Measurements from ENCODE around the gene PLEKHG4B.
"Not testable (repeated sequence)": the region's sequence is repeated elsewhere in the genome, so short reads cannot be mapped to it uniquely, and the experiment has no call there.

PLEKHG4B gene

GRCh38 chr5:91556-92263 lies at the start of gene PLEKHG4B:
PLEKHG4B (plus strand) TSS chr5:92168; CDS start chr5:92232, 64 bp downstream.
- peak within 1 kb of the TSS; percentile 43 for H3K4me3 ChIP-seq (ENCODE audit: low read depth, low read length)
- TF ChIP-seq, protein P1, sequence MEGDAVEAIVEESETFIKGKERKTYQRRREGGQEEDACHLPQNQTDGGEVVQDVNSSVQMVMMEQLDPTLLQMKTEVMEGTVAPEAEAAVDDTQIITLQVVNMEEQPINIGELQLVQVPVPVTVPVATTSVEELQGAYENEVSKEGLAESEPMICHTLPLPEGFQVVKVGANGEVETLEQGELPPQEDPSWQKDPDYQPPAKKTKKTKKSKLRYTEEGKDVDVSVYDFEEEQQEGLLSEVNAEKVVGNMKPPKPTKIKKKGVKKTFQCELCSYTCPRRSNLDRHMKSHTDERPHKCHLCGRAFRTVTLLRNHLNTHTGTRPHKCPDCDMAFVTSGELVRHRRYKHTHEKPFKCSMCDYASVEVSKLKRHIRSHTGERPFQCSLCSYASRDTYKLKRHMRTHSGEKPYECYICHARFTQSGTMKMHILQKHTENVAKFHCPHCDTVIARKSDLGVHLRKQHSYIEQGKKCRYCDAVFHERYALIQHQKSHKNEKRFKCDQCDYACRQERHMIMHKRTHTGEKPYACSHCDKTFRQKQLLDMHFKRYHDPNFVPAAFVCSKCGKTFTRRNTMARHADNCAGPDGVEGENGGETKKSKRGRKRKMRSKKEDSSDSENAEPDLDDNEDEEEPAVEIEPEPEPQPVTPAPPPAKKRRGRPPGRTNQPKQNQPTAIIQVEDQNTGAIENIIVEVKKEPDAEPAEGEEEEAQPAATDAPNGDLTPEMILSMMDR (IDR thresholded peaks at IDR 0.05; ENCODE audit: low read depth, low read length, missing control alignments), result no peak
- no peak for DNase-seq (ENCODE audit: low read depth)
- in situ Hi-C loops (cut with HindIII; ENCODE audit: low sequenced_read_pairs), result no loop called here

GRCh38 chr5:42250-42649 lies 49.7 kb upstream of the PLEKHG4B start:
- no peak overlapping the region for H3K4me3 ChIP-seq (ENCODE audit: low read depth, low read length)
- in situ Hi-C loops (cut with HindIII; ENCODE audit: low sequenced_read_pairs), result no loop called here
- no peak for DNase-seq (ENCODE audit: low read depth)
- TF ChIP-seq, protein P1 (IDR thresholded peaks at IDR 0.05; ENCODE audit: low read depth, low read length, missing control alignments), result peak; percentile 73

DNA sequence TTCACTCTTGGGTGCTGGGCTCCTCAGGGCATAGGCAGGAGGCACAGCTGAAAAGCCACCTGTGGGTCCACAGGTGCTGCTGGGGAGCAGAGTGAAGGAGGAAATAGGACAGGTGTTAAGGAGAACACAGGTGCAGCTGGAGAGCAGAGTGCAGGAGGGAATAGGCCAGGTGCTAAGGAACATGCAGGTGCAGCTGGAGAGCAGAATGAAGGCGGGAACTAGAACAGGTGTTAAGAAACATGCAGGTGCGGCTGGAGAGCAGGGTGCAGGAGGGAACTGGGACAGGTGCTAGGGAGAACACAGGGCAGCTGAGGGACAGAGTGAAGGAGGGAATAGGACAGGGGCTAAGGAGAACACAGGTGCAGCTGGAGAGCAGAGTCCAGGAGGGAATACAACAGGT lies 43.8 kb upstream of the PLEKHG4B start:
- no peak overlapping the region for H3K4me3 ChIP-seq (ENCODE audit: low read depth, low read length)
- in situ Hi-C loops (cut with HindIII; ENCODE audit: low sequenced_read_pairs), result no loop called here
- no peak for DNase-seq (ENCODE audit: low read depth)
- TF ChIP-seq, protein P1 (IDR thresholded peaks at IDR 0.05; ENCODE audit: low read depth, low read length, missing control alignments), result no peak

GRCh38 chr5:49530-49929 lies 42.4 kb upstream of the PLEKHG4B start:
- DNase-seq (ENCODE audit: low read depth); in situ Hi-C loops (cut with HindIII; ENCODE audit: low sequenced_read_pairs); H3K4me3 ChIP-seq (ENCODE audit: low read depth, low read length): not testable (repeated sequence)

DNA sequence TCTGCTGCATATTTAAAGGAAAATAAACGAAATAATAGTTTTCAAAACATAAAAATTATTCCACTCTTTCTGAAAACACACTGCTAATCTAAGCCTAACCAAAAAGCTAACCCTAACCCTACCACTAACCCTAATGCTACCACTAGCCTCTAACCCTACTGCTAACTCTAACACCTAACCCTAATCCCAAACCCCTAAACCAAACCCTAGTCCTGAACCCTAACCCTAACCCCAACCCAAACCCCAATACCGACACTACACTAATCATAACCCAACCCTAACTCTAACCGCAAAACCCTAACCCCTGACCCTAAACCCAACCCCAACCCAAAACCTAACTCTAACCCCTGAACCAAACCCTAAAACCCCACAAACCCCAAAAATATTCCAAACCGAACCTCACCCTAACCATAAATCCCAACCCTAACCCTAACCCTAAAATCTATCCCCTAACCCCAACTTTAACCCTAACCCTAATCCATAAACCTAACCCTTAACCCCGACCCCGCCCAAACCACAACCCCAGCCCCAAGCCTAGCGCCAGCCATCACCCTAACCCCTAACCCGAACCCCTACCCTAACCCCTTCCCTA lies 41.9 kb upstream of the PLEKHG4B start:
- in situ Hi-C loops (cut with HindIII; ENCODE audit: low sequenced_read_pairs), result no loop called here
- no peak for DNase-seq (ENCODE audit: low read depth)
- TF ChIP-seq, protein P1 (IDR thresholded peaks at IDR 0.05; ENCODE audit: low read depth, low read length, missing control alignments), result no peak
- no peak overlapping the region for H3K4me3 ChIP-seq (ENCODE audit: low read depth, low read length)

DNA sequence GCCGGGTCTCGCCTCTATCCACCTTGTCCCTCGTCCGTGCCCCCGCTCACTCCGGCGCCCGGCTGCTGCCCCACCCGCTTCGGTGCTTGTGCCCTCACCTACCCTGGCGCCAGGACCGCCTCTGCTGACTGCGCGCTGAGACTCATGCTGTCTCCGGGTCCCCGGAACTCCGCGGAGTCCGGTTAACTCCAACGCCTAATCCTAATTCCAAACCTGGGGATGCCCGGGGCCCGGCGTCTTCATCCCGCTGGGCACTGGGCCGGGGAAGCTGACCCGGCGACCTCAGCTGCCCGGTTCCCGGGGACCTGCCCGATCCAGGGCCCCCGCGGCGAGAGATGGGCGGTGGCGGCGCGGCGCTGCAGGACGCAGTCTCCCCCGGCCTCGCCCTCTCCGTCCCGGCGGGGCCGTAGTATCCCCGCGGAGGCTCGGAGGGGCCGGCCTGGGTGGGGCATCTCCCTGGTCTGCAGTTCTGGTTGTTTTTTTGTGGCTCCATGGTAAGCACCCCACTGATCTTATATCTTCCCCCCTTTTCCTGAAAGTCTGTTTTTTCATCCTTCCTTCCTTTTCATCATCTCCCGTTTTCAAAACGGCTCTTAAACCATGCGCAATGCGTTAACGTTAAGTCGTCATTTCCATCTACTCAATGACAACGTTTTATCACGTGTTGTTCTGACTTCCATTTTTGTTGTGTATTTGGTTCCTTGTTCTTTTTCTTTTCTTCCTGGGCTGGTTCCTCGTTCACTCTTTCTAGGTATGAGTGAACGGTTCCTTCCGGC lies 41.1 kb upstream of the PLEKHG4B start:
- DNase-seq (ENCODE audit: low read depth), result no peak
- no peak overlapping the region for H3K4me3 ChIP-seq (ENCODE audit: low read depth, low read length)
- TF ChIP-seq, protein P1 (IDR thresholded peaks at IDR 0.05; ENCODE audit: low read depth, low read length, missing control alignments), result no peak
- in situ Hi-C loops (cut with HindIII; ENCODE audit: low sequenced_read_pairs), result no loop called here

DNA sequence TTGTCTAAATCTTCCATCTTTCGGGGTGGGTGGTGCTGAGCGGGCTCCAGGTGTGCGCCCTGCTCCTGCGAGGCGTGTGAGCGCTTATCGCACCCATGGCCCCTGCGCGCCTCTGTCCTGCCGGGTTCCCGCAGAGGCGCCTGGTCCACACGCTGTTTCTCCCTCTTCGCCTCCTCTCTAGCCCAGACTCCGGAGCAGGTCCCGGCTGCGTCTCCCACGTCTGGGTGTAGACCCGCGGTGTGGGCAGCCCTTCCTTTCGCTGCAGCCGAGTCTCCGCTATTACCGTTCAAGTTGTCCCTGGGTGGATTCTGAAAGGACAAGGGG lies 40.5 kb upstream of the PLEKHG4B start:
- in situ Hi-C loops (cut with HindIII; ENCODE audit: low sequenced_read_pairs), result no loop called here
- no peak for DNase-seq (ENCODE audit: low read depth)

More for the DNA sequence above, 40.5 kb upstream of the PLEKHG4B start:
- H3K4me3 ChIP-seq (ENCODE audit: low read depth, low read length), result no peak overlapping the region
- TF ChIP-seq, protein P1 (IDR thresholded peaks at IDR 0.05; ENCODE audit: low read depth, low read length, missing control alignments), result no peak

Measured in astrocyte of the cerebellum (primary cell).